Measurements from ENCODE around the gene STAC.

The STAC gene

GRCh38 chr3:36477655-36478054, 97.4 kb downstream of the STAC start:
- no peak overlapping the region for H3K27ac ChIP-seq
- no peak for TF ChIP-seq ZFX (IDR thresholded peaks at IDR 0.05)
- no peak for TF ChIP-seq CTCF (conservative IDR thresholded peaks at IDR 0.05)

- TF ChIP-seq ZFX (IDR thresholded peaks at IDR 0.05), result no peak
- TF ChIP-seq CTCF (conservative IDR thresholded peaks at IDR 0.05), result no peak
These were observed 100.8 kb downstream of the STAC start for GRCh38 chr3:36480911-36481648.

GRCh38 chr3:36482256-36482655, 102.0 kb downstream of the STAC start:
- TF ChIP-seq CTCF (conservative IDR thresholded peaks at IDR 0.05) (no peak), ZFX (IDR thresholded peaks at IDR 0.05) (no peak)
- H3K27ac ChIP-seq, result no peak overlapping the region

More at GRCh38 chr3:36480911-36481648, 100.8 kb downstream of the STAC start:
- no peak overlapping the region for H3K27ac ChIP-seq

- TF ChIP-seq ZFX (IDR thresholded peaks at IDR 0.05) (no peak), CTCF (conservative IDR thresholded peaks at IDR 0.05) (no peak)
- no peak overlapping the region for H3K27ac ChIP-seq
These were observed 102.6 kb downstream of the STAC start for GRCh38 chr3:36482880-36483279.

- no peak overlapping the region for H3K27ac ChIP-seq
- TF ChIP-seq CTCF (conservative IDR thresholded peaks at IDR 0.05), result no peak
- no peak for TF ChIP-seq ZFX (IDR thresholded peaks at IDR 0.05)
These were observed 103.4 kb downstream of the STAC start for GRCh38 chr3:36483709-36484108.

GRCh38 chr3:36484386-36484785, 104.1 kb downstream of the STAC start:
- H3K27ac ChIP-seq, result no peak overlapping the region
- TF ChIP-seq CTCF (conservative IDR thresholded peaks at IDR 0.05) (no peak), ZFX (IDR thresholded peaks at IDR 0.05) (no peak)

- no peak for TF ChIP-seq ZFX (IDR thresholded peaks at IDR 0.05)
- no peak for TF ChIP-seq CTCF (conservative IDR thresholded peaks at IDR 0.05)
- H3K27ac ChIP-seq, result no peak overlapping the region
These were observed 105.9 kb downstream of the STAC start for GRCh38 chr3:36486009-36486795.
